Endothelial cell (in vitro differentiated cells): Measurements from ENCODE around the gene CLN6. TPM values are rescaled to one million over a fixed set of nuclear protein-coding genes. Genes with fewer than 3 reads are reported as not detected.

ENCODE experiments used
- DNase-seq: peaks from one replicate; pipeline ENCODE4 v3.0.0; 2021; ENCODE audit warnings: low spot score
- H3K27ac Mint-ChIP-seq: one replicate; pipeline ENCODE4 v1.8.0; 2021; ENCODE audit warnings: mixed read lengths, inconsistent platforms; ENCODE audit not compliant: unreplicated experiment
- H3K27me3 Mint-ChIP-seq: one replicate; pipeline ENCODE4 v1.8.0; 2021; ENCODE audit warnings: mild to moderate bottlenecking, moderate library complexity, mixed read lengths, inconsistent platforms; ENCODE audit not compliant: unreplicated experiment
- H3K36me3 Mint-ChIP-seq: one replicate; pipeline ENCODE4 v1.8.0; 2021; ENCODE audit warnings: mild to moderate bottlenecking, low read depth, mixed read lengths, inconsistent platforms; ENCODE audit not compliant: unreplicated experiment
- H3K4me1 Mint-ChIP-seq: one replicate; pipeline ENCODE4 v1.8.0; 2021; ENCODE audit warnings: mild to moderate bottlenecking, mixed read lengths, inconsistent platforms; ENCODE audit not compliant: unreplicated experiment
- H3K4me3 Mint-ChIP-seq: one replicate; pipeline ENCODE4 v1.8.0; 2021; ENCODE audit warnings: mild to moderate bottlenecking, mixed read lengths, inconsistent platforms; ENCODE audit not compliant: unreplicated experiment
- H3K9me3 Mint-ChIP-seq: one replicate; pipeline ENCODE4 v1.8.0; 2021; ENCODE audit warnings: mixed read lengths, inconsistent platforms; ENCODE audit not compliant: unreplicated experiment
- CTCF ChIP-seq: fragments of 200-600 bp; sonication (generic); IDR thresholded peaks from one replicate; pipeline ENCODE4 v1.5.0; 2021; ENCODE audit warnings: antibody characterized with exemption; ENCODE audit not compliant: unreplicated experiment
- total RNA-seq: library from RNA; stranded (reverse); fragmentation: NEBNext Ultra II Directional; extraction: Animal tissue kit (Norgen Biotek cat#: 25700); gene quantifications from one replicate; pipeline ENCODE4 v1.2.1, GENCODE V29; 2021; ENCODE audit not compliant: unreplicated experiment

The CLN6 gene
- total RNA-seq, 1 donor from 2014 or later: 42.1 TPM

DNA sequence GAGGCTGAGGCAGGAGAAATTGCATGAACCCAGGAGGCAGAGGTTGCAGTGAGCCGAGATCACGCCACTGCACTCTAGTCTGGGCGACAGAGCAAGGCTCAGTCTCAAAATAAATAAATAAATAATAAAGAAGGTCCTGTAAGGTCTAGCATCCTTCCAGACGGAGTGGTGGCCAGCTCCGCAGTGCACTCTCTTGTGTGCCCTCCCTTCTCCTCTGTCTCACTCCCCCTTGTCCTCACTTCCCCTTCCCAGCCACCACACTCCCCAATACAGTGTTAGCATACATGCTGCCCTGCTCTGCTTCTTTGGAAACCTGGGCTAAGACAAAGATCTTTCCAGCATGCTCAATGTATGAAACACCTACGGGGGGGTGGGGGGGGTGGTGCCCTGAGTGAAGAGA, 3.4 kb upstream of the CLN6 start:
- no peak for TF ChIP-seq CTCF
- H3K4me3 Mint-ChIP-seq: no peak overlapping the region
- peaks cover 28% of the 10 kb centered on the region for H3K4me1 Mint-ChIP-seq
- peak overlapping the region; percentile 67 for H3K27ac Mint-ChIP-seq
- no peak for DNase-seq
- H3K27me3 Mint-ChIP-seq: peaks cover 17% of the 10 kb centered on the region
- no peaks in the 10 kb centered on the region for H3K36me3 Mint-ChIP-seq
- no peaks in the 10 kb centered on the region for H3K9me3 Mint-ChIP-seq

GRCh38 chr15:68232449-68232848, 2.9 kb upstream of the CLN6 start:
- peaks cover 28% of the 10 kb centered on the region for H3K4me1 Mint-ChIP-seq
- no peak for TF ChIP-seq CTCF
- H3K27ac Mint-ChIP-seq: no peak overlapping the region
- no peaks in the 10 kb centered on the region for H3K9me3 Mint-ChIP-seq
- no peak for DNase-seq
- H3K27me3 Mint-ChIP-seq: peaks cover 18% of the 10 kb centered on the region
- no peak overlapping the region for H3K4me3 Mint-ChIP-seq
- no peaks in the 10 kb centered on the region for H3K36me3 Mint-ChIP-seq

- TF ChIP-seq CTCF: no peak
- Mint-ChIP-seq H3K27ac (no peak overlapping the region), H3K36me3 (no peaks in the 10 kb centered on the region), H3K4me1 (peaks cover 28% of the 10 kb centered on the region), H3K27me3 (peaks cover 18% of the 10 kb centered on the region), H3K4me3 (peak overlapping the region; percentile 82), H3K9me3 (no peaks in the 10 kb centered on the region)
- no peak for DNase-seq
Measured at GRCh38 chr15:68231102-68231818, 1.7 kb upstream of the CLN6 start.

DNA sequence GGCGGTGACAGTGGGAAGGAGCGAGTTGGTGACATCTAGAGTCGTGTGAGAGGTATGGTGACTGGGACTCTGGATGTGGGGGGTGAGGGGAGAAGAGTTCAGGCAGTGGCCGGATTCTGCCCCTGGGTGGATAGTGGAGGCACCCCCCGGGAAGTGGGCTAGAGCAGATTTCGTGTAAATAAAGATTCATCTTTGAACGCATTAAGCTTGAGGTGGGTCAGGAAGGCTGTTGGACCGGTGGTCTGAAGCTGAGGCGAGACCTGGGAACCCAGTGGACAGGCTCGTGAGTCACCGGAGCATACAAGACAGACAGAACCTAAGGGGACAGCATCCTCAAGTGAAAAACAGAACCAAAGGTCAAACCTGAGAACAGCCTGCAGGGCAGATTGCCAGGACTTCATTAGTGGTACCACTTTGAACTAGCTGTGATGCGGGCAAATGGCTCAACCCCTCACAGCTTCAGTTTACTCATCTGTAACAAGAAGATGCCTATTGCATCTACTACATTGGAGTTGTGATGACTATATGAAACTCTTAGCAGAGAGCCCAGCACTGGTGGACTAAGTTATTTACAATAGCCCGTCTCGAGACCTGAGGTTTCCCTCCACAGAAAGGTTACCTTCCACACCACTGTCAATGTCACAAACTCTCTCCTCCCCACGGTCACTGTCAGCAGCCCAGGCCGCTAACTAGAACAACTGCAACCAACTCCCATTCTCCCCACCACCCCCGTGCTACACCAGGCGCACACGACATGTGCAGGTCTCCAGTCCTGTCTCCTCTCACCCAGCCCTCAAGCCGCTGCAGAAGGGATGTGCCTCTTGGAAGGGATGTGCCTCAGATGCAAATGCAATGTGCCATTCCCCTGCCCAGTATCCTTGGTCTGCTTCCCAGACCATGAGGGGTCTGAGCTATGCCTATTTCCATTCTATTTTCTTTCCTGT, 901 bp upstream of the CLN6 start:
- Mint-ChIP-seq H3K9me3 (no peaks in the 10 kb centered on the region), H3K27ac (peak overlapping the region; percentile 85), H3K36me3 (no peaks in the 10 kb centered on the region), H3K4me1 (peaks cover 28% of the 10 kb centered on the region), H3K4me3 (peak overlapping the region; percentile 95), H3K27me3 (peaks cover 18% of the 10 kb centered on the region)
- TF ChIP-seq CTCF: no peak
- no peak for DNase-seq
